DMS153 treated with DMSO at 0.1 percent for 48 hours (cell line): ENCODE data around the gene ZNF90.
"Not testable (repeated sequence)": the region's sequence is repeated elsewhere in the genome, so short reads cannot be mapped to it uniquely, and the experiment has no call there.

Experiments used
- DNase-seq: peaks from one replicate; lab custom pipeline; 2025; ENCODE audit not compliant: unreplicated experiment; lab: John Stamatoyannopoulos, UW

ZNF90 gene

DNA sequence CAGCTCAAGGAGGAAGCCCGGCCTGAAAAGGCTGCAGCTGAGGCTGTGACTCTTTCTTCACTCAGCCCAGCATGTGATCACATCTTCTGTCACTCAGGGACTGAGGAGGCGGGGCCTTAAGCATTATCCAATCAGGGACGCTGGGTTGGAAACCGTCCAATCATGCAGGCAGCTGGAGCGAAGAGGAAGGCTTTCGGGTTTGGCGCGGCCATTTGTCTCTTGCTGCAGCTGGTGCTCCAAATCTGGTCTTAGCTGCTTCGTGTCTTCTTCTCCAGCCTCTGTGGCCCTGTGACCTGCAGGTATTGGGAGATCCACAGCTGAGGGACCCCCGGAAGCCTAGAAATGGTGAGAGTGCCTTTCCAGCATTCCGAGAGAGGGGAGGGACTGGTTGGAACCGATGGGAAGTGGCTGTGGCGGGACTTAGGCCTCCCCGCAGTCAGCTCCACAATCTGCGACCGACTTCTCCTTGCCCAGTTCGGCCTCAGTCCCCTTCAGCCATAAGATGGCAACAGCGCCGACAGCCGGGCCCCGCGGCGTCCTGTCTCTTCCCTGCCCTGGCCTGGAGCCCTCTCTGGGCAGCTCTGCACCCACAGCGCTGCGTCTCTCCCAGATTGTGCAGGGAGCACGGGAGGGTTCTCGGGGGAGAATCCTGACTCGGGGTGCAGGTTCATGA is at the start of gene ZNF90:
TSS of gene ZNF90 (plus strand) at position 210 of the 673 bp plus-strand sequence. CDS start at position 343, 133 bp downstream.
- DNase-seq: no peak

DNA sequence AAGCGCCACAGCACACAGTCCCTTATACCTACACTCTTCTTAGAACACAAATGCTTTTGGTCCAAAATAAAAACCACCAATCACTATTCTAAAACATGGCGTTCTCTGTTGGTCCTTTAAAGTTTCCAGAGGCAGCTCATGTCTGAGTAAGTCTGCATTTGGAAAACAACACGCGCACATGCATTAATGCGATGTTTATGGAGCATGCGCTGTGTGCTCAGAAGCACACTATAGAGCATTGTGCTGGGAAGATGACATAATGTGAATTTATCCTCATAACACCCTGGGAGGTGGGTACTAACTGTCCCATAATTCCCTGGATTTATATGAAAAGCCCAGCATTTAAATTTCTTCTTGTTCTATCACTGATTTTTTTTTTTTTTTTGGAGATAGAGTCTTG is 49.2 kb upstream of the ZNF90 start:
- DNase-seq: no peak

DNA sequence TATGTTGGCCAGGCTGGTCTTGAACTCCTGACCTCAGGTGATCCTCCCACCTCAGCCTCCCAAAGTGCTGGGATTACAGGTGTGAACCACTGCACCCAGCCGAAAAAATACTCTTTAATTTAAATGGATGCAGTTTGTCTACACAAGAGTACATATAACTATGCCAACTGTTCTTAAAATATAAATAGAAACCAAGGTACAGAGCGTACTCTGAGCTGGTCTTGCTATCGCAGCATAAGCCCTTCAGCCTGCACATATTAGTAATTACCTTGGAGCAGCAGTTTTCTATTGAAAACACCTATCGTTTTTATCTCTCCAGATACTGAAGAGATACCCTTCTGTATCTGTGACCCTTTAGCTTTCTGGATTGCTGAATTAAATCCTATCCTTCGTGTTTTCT is 41.9 kb upstream of the ZNF90 start:
- no peak for DNase-seq

DNA sequence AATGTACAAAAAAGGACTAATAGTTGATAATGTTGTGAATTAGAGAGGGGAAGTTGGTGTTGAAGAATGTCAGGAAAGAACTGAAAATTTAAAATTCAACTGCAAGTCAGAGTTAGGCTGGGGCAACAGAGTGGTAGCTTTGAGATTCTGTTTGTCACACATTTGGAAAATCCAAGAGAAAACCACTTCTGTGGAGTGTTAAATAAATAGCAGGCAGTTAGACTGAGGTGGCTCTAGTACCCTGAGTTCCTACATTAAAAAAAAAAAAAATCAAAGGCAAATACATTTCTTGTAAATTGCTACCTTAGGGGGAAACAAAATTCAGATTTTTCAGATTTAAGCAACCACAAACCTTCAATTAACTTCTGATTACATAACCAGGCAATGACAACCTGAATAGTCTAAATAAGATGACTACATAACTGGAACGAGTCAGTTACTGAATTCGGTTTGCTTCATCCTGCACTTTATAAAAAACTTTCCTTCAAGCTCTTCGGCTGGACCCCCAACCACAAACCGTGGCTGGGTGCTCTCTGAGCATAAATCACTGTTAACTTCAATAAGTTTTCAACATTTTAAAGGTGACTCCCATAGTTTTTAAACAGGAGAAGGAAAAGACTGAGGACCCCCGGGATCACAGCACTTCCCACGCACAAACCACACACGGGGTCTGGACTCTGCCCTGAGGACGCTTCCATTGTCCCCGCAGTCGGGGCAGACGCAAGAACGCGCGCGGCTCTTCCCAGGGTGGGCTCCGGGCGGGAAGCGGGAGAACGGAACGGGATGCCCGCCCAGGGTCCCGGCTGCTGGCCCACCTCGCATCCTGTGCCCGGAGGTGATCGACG is 39.2 kb upstream of the ZNF90 start:
- DNase-seq: no peak

DNA sequence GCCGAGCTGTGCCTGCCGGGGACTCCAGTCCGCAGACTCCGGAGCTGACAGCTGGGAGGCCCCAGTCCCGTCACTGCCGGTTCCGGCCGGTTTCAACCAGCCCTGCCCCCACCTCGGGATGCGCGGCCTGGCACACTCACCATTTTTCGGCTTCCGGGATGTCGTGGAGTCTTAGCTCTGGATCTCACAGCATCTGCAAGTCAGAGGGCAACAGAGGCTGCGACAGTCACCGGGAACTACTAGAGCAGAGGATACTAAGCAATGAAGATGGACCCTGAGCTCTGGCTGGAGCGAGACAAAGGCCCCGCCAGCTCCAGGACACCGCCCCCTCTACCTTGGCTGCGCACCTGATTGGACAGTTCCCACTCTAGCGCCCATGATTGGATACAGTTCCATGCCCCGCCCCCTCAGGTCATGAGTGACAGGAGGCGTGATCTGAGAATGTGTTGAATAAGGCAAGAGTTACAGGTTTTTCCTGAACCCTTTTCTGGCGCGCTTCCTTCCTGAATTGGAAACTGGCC is 38.5 kb upstream of the ZNF90 start, which contains the start of gene ZNF682:
TSS of gene ZNF682 (minus strand) at position 303 of the 521 bp plus-strand sequence. CDS start at position 143, 160 bp downstream.
- DNase-seq: peak; percentile 89

DNA sequence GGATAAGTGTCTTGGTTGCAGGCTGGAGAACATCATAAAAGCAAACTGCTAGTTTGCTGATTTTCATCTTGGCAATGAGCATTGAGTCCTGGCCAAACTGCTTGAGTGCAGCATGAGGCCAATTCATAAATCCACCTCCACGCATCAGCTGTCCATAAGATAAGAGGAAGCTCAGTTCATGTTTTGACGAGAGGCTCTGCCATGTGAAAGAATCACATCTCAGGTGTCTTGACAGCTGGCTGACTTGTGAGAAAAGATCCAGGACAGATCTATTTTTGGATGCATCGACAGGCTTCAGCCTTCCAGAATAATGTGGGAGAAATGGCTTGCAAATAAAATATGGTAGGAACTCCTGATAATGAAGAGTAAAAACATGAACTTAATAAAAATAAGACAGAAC is 33.1 kb upstream of the ZNF90 start:
- no peak for DNase-seq

DNA sequence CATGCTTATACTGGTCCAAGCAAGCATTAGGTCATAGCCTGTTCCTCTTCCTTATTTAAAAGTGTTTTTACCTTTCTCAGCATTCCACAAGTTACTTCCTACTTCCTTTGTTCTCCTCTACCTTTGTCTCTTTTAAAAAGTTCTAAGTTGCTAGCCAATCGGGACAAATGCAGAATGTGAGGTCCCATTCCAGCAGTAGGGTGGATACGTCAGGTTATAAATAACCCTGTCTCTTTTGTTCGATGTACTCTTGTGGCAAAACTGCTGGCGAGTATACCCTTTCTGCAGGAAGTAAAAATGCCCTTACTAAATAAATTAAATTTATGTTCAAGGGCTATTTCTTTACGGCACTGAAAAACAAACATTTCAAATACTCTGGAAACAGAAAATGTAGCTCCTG is 32.1 kb upstream of the ZNF90 start:
- not testable (repeated sequence) for DNase-seq

DNA sequence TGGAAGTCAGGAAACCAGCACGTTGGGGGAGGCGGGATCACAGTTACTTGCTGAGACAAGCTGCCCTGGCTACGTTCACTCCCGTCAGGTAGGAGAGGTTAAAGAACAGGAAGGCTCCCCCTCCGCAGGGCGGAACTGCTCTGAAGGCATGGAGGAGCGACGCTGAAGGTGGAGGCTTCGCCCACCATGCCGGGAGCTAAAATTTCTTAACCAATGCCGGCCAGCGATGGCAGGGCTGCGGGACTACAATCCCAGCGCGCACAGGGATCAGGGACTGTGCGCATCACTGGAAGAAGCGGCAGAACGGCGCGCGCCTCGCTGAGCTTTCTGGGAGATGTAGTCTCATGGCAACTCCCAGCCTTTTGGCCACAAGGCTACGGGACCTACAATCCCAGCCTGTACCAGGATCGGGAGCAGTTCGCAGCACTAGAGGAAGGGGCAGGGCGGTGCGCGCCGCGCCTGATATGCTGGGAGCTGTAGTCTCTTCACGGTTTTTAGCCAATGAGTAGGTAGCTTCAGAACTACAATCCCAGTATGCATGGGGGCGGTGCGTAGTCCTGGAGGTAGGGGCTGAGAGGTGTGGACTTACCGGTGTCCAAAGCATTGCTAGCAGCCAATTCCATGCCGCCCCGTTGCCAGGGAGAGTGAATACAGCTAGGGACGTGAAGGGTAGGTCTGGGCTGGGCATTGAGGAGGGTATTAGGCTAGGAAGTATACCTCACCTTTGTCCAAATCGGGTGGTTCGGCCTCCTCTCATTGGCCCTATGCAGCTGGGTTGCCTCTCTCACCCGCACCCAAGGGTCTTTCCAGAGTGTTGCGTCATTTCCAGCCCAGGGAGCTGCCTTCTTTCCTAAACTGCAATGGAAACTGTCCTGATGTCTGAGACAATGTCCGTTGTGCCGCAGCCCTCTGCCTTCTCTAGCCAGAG is 25.7 kb upstream of the ZNF90 start:
- DNase-seq: peak; percentile 89

DNA sequence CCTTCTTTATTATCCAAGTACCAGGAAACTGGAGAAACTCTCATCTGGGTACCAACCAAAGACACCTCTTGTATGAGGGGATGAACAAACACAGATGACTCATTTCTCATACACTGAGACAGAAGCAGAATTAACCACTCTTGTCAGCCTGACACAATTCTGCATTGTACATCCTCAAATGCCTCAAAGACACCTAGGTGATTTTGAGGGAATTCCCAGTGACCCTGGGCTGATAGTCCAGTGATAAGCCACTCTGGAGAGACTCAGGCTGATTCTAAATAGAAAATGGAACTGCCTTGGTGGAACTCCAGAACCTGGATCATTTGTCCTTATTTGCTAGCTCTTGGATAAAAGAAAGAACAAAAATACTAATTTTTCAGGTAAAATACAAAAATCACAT is 19.1 kb upstream of the ZNF90 start:
- DNase-seq: not testable (repeated sequence)

DNA sequence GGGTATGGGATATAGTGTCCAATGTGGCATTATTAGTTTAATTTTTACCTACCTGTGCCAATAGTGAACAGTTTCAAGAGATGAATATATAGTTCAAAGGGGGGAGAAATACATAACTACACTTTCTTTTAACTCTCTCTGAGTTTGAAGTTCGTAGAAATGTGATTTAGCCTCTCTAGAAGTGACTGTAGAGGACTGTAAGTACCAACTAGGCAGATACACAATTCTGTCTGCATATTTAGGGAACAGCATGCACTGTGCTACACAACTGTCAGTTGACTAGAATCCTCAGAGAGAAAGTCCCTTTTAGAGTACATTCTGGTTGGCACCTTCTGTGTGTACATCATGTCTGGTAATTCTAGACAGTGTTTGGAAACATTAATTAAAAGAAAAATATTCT is 17.5 kb upstream of the ZNF90 start:
- DNase-seq: no peak

DNA sequence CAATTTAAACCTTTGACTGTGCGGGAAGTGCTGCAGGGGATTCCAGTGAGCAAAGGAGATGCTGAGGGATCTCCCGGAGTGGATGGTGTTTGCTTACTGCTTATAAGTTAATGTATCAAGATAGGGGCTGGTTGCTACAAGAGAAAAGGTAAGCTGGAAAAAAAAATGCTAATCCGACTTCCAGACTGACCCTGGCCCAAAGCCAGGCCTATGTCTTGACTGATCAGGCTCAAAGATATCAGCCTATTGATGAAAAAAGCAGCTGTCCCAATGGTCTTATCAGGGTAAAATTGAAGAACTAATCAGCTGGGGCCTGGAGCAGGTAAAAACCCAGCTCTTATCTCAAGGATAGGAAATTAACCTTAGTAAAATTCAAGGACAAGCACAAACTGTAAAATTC is 10.9 kb upstream of the ZNF90 start:
- no peak for DNase-seq

DNA sequence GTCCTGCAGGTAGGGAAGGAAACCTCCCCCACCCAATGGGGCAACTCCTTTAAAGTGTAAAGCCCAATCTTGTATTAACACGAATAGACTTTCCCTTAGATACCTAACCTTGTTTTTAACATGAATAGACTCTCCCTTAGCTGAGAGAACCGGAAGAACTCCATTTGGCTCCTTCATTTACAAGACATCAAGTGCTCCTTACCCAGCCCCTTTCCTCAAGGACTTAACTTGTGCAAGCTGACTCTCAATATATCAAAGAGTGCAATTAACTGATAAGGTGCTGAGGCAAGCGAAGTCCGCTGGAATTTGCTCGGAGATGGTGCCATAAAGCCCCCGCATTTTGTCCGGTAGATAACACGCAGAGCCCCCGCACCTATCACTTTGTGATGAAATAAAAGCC is 9.9 kb upstream of the ZNF90 start:
- no peak for DNase-seq

DNA sequence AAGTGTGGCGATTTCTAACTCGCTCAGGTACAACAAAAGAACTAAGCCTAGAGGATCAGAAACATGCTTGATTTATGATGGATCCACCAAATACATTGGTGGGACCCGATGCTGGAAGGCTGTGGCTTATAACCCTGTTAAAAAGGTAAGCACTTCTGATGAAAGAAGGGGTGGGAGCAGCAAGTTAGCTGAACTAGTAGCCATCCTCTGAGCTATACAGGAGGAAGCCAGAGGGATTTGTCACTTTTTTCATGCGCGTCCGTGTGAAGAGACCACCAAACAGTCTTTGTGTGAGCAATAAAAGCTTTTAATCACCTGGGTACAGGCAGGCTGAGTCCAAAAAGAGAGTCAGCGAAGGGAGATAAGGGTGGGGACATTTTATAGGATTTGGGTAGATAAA is 9.2 kb upstream of the ZNF90 start:
- not testable (repeated sequence) for DNase-seq

DNA sequence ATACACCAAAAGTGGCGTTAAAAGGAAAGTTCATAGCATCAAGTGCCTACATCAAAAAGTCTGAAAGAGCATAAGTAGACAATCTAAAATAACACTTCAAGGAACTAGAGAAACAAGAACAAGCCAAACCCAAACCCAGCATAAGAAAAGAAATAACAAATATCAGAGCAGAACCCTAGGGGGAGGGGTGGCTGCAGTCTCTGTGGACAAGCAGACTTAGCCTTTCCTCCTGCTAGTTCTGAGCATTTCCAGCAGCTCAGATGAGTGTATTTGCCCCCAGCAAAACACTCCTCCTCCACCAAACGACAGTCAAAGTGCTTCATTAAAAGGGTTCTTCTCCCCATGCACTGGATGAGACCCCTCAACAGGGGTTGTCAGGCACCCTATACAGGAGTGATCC is 7.1 kb upstream of the ZNF90 start:
- DNase-seq: no peak

DNA sequence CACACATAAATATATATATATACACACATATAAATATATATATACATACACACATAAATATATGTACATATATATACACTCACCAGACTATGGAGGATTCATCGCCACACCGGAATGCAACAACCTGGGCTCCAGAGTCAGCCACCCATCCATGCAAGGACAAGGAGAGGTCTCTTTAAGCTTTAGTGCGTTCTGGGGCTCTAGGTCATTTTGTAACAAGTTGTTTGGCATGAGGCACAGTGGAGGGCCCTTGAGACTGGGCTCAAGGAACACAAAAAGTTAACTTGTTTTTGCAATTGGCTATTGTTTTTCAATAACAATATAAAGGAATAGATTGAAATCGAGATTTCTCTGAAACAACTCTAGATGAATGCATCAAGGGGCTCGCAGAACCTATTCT is 4.9 kb upstream of the ZNF90 start:
- no peak for DNase-seq

DNA sequence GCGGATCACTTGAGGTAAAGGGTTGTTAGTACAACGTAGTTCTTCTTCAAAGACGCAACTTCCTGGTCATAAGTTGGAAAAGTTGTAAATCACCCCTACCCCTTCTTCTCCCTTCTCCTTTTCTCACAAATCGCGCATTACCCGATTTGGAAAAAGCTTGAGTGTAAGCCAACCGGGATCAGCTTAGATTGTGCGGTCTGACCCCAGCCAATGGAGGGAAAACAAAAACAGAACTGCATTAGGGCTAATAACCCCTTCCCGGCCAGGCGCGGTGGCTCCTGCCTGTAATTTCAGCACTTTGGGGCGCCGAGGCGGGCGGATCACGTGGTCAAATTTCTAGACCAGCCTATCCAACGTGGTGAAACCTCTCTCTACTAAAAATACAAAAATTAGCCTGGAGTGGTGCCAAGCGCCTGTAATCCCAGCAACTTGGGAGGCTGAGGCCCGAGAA is 806 bp downstream of the ZNF90 start:
- DNase-seq: no peak

DNA sequence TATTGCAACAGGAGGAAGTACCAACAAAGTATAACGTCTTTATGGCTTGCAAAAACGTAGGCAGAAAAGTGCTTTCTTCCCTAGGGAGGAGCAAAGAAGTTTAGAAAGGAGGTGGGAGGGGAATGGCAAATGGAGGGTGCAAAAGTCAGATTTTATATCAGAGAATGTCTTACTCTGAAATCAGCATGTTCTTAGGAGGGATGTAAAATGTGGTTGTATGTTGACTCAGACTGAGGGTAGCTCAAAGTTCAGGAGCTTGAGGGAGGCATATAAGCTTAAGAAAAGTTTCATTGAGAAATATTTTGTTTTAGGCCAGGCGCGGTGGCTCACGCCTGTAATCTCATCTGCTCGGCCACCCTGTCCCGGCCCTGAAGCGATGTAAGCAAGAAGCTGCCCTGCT is 1.7 kb downstream of the ZNF90 start:
- DNase-seq: no peak

DNA sequence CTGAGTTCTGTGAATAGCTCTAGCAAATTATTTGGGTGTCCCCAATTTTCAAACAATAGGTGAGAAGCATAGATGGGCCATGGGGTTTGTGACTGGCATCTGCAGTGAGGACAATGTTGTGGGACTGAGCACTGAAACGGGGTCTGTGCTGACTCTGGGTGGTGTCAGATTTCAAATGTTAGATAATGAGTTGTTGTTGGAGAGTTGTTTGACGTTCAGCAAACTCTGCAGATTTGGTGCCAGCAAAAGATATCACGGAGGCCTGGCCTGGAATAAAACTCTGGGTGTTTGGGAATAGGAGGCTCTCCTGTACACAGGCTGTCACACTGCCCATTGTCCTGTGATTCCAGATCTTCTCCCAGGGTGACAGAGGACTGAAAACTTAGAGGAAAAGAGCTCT is 2.9 kb downstream of the ZNF90 start:
- no peak for DNase-seq

DNA sequence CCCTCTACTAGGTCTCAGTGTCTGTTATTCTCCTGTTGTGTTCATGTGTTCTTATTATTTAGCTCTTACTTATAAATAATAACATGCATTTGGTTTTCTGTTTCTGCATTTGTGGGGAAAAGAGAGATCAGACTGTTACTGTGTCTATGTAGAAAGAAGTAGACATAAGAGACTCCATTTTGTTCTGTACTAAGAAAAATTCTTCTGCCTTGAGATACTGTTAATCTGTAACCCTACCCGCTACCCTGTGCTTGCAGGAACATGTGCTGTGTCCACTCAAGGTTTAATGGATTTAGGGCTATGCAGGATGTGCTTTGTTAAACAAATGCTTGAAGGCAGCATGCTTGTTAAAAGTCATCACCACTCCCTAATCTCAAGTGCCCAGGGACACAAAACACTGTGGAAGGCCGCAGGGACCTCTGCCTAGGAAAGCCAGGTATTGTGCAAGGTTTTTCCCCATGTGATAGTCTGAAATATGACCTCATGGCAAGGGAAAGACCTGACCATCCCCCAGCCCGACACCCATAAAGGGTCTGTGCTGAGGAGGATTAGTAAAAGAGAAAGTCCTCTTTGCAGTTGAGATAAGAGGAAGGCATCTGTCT is 4.5 kb downstream of the ZNF90 start:
- DNase-seq: not testable (repeated sequence)

DNA sequence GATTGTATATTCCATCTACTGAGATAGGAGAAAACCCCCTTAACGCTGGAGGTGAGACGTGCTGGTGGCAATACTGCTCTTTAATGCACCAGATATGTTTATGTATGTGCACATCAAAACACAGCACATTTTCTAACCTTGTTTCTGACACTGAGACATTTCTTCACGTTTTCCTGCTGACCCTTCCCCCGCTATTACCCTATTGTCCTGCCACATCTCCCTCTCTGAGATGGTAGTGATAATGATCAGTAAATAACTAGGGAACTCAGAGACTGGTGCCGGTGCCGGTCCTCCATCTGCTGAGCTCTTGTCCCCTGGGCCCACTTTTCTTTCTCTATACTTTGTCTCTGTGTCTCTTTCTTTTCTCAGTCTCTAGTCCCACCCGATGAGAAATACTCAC is 5.1 kb downstream of the ZNF90 start:
- DNase-seq: not testable (repeated sequence)

DNA sequence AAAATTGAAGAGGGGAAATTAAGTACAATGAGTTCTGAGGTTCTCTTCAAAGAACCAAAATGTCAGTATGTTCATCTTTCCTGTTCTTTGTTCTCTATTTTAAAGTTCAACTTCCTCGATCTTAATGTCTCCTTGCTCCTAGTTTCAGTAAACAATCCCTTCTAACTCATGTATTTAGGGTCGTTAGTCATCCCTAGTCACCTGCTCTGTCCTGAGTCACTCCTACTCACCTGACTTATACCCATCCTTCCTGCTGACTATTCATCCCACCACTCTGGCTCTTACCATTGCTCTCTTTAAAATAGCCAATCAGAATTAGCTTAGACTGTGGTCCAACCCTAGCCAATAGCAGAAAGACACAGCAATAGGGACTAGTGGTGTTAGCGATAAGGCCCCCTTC is 24.3 kb downstream of the ZNF90 start:
- no peak for DNase-seq
